ENCODE measurements around the gene WWOX.
A peak's percentile ranks its signal among the peaks of the same experiment; 100 is the strongest.
"Not testable (repeated sequence)": the region's sequence is repeated elsewhere in the genome, so short reads cannot be mapped to it uniquely, and the experiment has no call there.

Gene WWOX

DNA sequence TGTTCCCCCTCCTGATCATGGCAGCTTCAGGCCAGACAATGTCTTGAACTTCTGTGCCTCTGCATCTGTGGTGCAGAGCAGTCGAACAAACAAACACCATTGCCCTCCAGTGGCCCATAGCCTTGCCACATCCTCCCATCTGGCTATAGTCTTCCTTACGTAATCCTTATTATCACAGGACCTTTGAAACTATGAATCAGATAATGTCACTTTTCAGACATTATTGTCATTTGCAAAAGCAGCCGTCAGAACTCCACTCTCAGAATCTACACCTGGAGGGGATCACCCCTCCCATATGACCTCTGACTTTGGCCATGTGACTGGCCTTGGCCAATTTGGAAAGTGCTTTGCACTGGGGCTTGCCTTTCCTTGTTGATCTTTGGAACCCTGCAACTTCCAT is 1113.8 kb downstream of the WWOX start:
- DNase-seq (ENCODE audit: low spot score), result no peak

- DNase-seq (ENCODE audit: low spot score), result no peak
Measured at GRCh38 chr16:79215289-79215688, 1115.8 kb downstream of the WWOX start.

DNA sequence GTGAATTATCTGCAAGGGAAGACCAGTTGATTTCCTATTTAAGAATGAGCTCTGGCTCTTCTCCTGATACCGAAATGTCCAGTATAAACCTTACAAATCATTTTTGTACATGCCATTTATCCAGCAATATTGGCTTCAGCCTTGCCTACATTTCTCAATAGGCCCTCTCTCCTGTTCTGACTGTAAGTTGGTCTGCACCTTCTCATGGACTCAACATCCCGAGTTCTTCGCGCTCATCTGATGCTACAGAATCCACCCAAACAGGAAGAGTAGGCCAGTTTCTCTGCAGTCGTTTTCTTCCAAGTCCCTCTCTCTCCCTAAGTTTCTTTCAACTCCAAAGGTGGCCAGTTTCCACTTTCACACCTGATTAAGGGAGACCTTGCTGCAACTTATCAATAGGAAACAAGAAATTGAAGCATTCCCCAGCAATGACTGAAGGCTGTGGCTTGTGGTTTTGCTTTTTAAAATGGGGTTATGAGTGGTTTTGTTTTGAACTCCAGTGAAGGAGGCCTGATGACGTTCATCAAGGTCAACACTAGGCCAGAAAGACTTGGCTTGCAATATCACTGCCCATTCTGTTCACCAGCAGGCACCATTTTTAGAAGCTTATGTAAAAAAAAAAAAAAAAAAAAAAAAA is 1118.0 kb downstream of the WWOX start:
- DNase-seq (ENCODE audit: low spot score), result peak; percentile 26

DNA sequence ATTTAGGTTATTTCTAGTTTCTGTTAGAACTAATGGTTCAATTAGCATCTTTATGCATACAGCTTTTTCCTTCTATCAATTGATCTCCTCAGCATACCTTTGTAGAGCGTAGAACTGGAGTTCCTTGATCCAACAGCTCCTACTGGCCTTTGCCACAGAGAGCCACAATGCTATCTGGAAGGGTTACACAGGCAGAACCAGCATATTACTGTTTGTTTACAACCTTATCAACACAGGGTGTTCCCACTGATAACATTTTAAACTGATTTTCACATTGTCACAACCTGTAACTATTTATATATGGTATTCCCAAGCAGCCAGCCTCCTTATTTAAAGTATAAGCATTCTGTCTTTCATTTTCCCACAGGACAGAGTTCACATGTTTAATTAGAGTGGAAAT is 1118.9 kb downstream of the WWOX start:
- DNase-seq (ENCODE audit: low spot score), result no peak

DNA sequence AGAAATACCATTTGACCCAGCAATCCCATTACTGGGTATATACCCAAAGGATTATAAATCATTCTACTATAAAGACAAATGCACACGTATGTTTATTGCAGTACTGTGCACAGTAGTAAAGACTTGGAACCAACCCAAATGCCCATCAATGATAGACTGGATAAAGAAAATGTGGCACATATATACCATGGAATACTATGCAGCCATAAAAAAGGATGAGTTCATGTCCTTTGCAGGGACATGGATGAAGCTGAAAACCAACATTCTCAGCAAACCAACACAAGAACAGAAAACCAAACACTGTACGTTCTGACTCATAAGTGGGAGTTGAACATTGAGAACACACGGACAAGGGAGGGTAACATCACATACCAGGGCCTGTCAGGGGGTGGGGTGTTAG is 1126.5 kb downstream of the WWOX start:
- DNase-seq (ENCODE audit: low spot score), result not testable (repeated sequence)

GRCh38 chr16:79229361-79229760 is 1129.9 kb downstream of the WWOX start:
- no peak for DNase-seq (ENCODE audit: low spot score)

- not testable (repeated sequence) for DNase-seq (ENCODE audit: low spot score)
Measured at GRCh38 chr16:79245700-79246099, 1146.2 kb downstream of the WWOX start.

DNA sequence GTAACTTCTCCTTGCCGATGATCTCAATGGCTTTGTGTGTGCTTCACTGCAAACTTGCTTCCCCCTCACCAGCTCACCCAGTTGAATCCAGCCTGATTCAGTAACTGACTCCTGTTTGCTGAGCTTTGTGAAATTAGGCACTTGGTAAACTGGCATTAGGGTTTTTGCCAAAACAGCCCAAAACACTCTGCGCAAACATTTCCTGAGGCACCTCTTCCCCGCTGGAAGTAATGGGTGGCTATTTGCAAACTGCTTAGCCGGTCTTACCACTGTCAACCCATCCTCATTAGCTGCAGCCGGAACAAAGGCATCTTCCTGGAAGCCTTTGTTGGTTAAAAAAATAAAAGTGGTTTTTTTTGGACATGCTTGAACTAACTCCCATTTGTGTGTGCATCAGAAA is 1147.9 kb downstream of the WWOX start:
- no peak for DNase-seq (ENCODE audit: low spot score)

- DNase-seq (ENCODE audit: low spot score), result no peak
Measured at GRCh38 chr16:79248351-79248750, 1148.9 kb downstream of the WWOX start.

DNA sequence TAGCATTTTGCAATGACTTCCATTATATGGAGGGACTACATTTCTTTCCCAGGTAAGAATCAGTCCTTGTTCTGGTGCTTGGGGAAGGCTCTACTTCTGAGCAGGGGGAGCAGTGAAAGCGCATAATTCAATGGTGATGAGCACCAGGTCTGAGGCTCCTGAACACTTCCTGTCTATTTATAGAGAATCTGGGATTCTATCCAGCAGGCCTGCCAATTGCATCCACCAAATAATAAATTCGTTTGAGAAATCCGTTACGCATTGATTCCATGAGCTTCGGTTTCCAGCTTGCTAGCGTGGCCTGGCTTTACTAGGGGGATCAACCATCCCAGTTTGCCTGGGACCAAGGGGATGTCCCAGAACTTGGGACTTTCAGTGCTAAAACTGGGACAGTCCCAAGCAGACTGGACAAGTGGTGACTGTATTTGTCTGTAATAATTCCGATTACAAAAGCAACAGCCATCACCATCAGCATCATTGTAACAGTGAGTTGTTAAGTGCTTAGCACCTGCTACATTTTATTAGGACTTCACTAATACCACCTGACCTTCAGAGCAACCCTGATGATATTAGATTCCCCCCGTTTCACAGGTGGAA is 1151.1 kb downstream of the WWOX start:
- DNase-seq (ENCODE audit: low spot score), result no peak

GRCh38 chr16:79253100-79253631 is 1153.7 kb downstream of the WWOX start:
- DNase-seq (ENCODE audit: low spot score), result no peak

DNA sequence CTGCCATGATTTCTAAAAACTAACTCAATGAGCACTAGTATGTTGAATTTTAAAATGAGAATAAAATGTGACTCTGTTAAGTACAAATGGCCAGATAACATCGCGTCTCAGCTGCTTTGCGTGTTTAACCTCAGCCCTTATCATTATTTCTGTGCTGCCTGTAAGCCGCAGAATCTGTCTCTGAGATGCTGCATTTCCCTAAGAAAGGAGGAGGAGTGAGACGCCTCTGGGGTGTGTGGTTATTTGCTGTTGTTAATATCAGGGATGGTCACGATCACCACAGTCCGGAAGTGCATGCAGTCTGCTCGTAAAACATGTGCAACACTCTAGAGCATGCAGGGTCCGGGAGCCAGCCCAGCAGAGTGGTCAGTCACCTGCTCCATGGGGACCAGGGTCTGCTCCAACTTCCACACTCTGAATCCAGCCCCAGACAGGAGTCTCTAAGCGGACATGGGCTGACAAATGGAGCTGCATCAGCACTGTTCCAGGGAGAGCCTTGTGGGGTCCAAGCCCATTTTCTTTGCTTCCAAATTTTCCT is 1158.6 kb downstream of the WWOX start:
- DNase-seq (ENCODE audit: low spot score), result no peak

DNA sequence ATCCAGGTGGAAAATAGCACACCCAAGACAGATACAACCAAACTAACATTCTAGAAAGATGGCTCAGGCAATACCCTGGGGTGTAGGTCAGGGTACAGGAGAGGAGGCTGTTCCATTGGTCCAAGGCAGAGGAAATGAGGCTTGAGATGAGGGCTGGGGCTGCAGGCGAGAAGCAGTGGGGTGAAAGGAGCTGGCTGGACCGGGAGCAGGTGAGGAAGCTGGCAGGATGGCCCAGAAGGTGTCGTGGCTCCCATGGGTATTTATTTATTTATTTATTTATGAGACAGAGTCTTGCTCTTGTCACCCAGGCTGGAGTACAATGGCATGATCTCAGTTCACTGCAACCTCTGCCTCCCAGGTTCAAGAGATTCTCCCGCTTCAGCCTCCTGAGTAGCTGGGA is 1161.4 kb downstream of the WWOX start:
- not testable (repeated sequence) for DNase-seq (ENCODE audit: low spot score)

GRCh38 chr16:79261481-79261940 is 1162.1 kb downstream of the WWOX start:
- peak; percentile 41 for DNase-seq (ENCODE audit: low spot score)

DNA sequence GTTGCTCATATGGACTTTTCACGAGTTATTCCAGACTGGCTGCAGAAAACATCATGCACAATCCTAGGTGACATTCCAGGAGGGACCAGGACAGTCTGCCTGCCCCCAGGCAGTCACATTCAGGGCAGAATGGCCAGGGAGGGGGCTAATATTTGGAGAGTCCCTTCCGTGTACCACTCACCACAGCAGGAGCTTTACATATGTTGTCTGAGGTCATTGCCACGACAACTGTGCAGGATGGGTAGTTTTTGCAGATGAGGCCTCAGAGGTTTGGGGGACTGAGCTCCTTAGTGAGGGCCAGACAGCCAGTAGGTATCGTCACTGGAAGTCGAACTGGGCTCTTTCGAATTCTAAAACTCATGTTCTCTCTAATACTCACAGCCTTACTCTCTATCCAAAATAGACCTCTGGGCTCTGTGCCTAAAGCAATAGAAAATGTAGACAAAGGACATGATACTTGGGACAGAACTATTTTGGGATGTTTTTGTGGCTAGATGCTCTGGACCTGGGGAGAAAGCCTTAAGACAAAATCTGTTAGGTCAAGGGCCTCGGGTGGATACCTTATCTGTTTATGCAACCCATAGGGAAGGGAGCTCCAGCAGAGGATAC is 1162.6 kb downstream of the WWOX start:
- no peak for DNase-seq (ENCODE audit: low spot score)
